ENCODE results near the gene MARCHF9. TPM values are rescaled to one million over a fixed set of nuclear protein-coding genes. Genes with fewer than 3 reads are reported as not detected.

Gene MARCHF9
- total RNA-seq, 1 experiment from 2014 or later = 42.4 TPM

GRCh38 chr12:57782608-57783465, 27.9 kb downstream of the MARCHF9 start, which contains the start of gene TSFM:
Gene TSFM (plus strand): TSS chr12:57782787. CDS start chr12:57782802, 15 bp downstream.
- H3K27ac Mint-ChIP-seq (ENCODE audit: unreplicated experiment) = peak within 1 kb of the TSS; percentile 100
- no peaks in the 10 kb centered on the region for H3K4me1 Mint-ChIP-seq (ENCODE audit: low read depth, unreplicated experiment)
- CTCF ChIA-PET = interaction anchor here (1.1 to 1.2 kb wide), 2 partner anchors 11 to 64 kb away, joined by 3 read pairs; partner anchors contain the start of genes CTDSP2, EEF1AKMT3 and METTL1
- peak; percentile 93 for TF ChIP-seq CTCF (IDR thresholded peaks at IDR 0.05; ENCODE audit: unreplicated experiment)
- H3K9me3 Mint-ChIP-seq (ENCODE audit: low read depth, unreplicated experiment) = no peaks in the 10 kb centered on the region
- peak; percentile 97 for DNase-seq
- BruUV-seq (replicated peaks) = no TSS peak
- intact Hi-C loops (cut with micrococcal nuclease; ENCODE audit: unreplicated experiment) = no loop called here
- H3K36me3 Mint-ChIP-seq (ENCODE audit: insufficient read depth, unreplicated experiment) = peaks cover 18% of the 10 kb centered on the region
- H3K4me3 Mint-ChIP-seq (ENCODE audit: low read depth, unreplicated experiment) = peak within 1 kb of the TSS; percentile 100
- H3K27me3 Mint-ChIP-seq (ENCODE audit: unreplicated experiment) = no peaks in the 10 kb centered on the region

GRCh38 chr12:57783466-57783801, 28.5 kb downstream of the MARCHF9 start:
- Mint-ChIP-seq H3K9me3 (ENCODE audit: low read depth, unreplicated experiment) (no peaks in the 10 kb centered on the region), H3K4me3 (ENCODE audit: low read depth, unreplicated experiment) (peak overlapping the region; percentile 100), H3K27ac (ENCODE audit: unreplicated experiment) (peak overlapping the region; percentile 100), H3K36me3 (ENCODE audit: insufficient read depth, unreplicated experiment) (peaks cover 22% of the 10 kb centered on the region), H3K4me1 (ENCODE audit: low read depth, unreplicated experiment) (no peaks in the 10 kb centered on the region), H3K27me3 (ENCODE audit: unreplicated experiment) (no peaks in the 10 kb centered on the region)
- no peak for DNase-seq
- CTCF ChIA-PET = interaction anchor here (1.1 to 1.2 kb wide), 2 partner anchors 11 to 63 kb away, joined by 3 read pairs; partner anchors contain the start of genes CTDSP2, EEF1AKMT3 and METTL1
- BruUV-seq (replicated peaks) = no TSS peak
- intact Hi-C loops (cut with micrococcal nuclease; ENCODE audit: unreplicated experiment) = no loop called here
- no peak for TF ChIP-seq CTCF (IDR thresholded peaks at IDR 0.05; ENCODE audit: unreplicated experiment)

GRCh38 chr12:57783861-57784260, 29.0 kb downstream of the MARCHF9 start:
- no peaks in the 10 kb centered on the region for H3K27me3 Mint-ChIP-seq (ENCODE audit: unreplicated experiment)
- peaks cover 22% of the 10 kb centered on the region for H3K36me3 Mint-ChIP-seq (ENCODE audit: insufficient read depth, unreplicated experiment)
- BruUV-seq (replicated peaks) = TSS peak; percentile 57
- DNase-seq = no peak
- intact Hi-C loops (cut with micrococcal nuclease; ENCODE audit: unreplicated experiment) = no loop called here
- no peaks in the 10 kb centered on the region for H3K4me1 Mint-ChIP-seq (ENCODE audit: low read depth, unreplicated experiment)
- peak overlapping the region; percentile 100 for H3K4me3 Mint-ChIP-seq (ENCODE audit: low read depth, unreplicated experiment)
- H3K27ac Mint-ChIP-seq (ENCODE audit: unreplicated experiment) = no peak overlapping the region
- no peaks in the 10 kb centered on the region for H3K9me3 Mint-ChIP-seq (ENCODE audit: low read depth, unreplicated experiment)
- TF ChIP-seq CTCF (IDR thresholded peaks at IDR 0.05; ENCODE audit: unreplicated experiment) = no peak
- CTCF ChIA-PET = no interaction called here

- no TSS peak for BruUV-seq (replicated peaks)
- H3K36me3 Mint-ChIP-seq (ENCODE audit: insufficient read depth, unreplicated experiment) = peaks cover 59% of the 10 kb centered on the region
- H3K9me3 Mint-ChIP-seq (ENCODE audit: low read depth, unreplicated experiment) = no peaks in the 10 kb centered on the region
- intact Hi-C loops (cut with micrococcal nuclease; ENCODE audit: unreplicated experiment) = no loop called here
- H3K4me3 Mint-ChIP-seq (ENCODE audit: low read depth, unreplicated experiment) = no peak overlapping the region
- TF ChIP-seq CTCF (IDR thresholded peaks at IDR 0.05; ENCODE audit: unreplicated experiment) = no peak
- no peak for DNase-seq
- H3K27ac Mint-ChIP-seq (ENCODE audit: unreplicated experiment) = no peak overlapping the region
- CTCF ChIA-PET = interaction anchor here (1.2 kb wide), 1 partner anchor 103 kb away, joined by 3 read pairs; no protein-coding TSS in a partner anchor
- no peaks in the 10 kb centered on the region for H3K4me1 Mint-ChIP-seq (ENCODE audit: low read depth, unreplicated experiment)
- no peaks in the 10 kb centered on the region for H3K27me3 Mint-ChIP-seq (ENCODE audit: unreplicated experiment)
These were observed 39.0 kb downstream of the MARCHF9 start for GRCh38 chr12:57793920-57794319.

All from Calu3 (cell line).